HG03442 (cell line): Measurements from ENCODE around the gene CD99L2.

Source experiments
- ATAC-seq: cut with Tn5 transposase; IDR thresholded peaks from one replicate; pipeline ENCODE4 v1.9.1; 2021; ENCODE audit warnings: mild to moderate bottlenecking, moderate library complexity; ENCODE audit not compliant: unreplicated experiment

CD99L2 gene

GRCh38 chrX:150766351-150767044, 132.0 kb downstream of the CD99L2 start:
- ATAC-seq, result no peak

GRCh38 chrX:150765782-150766350, 132.6 kb downstream of the CD99L2 start:
- ATAC-seq, result no peak

- ATAC-seq, result no peak
These were observed 133.2 kb downstream of the CD99L2 start for GRCh38 chrX:150765237-150765636.

- no peak for ATAC-seq
These were observed 134.7 kb downstream of the CD99L2 start for GRCh38 chrX:150763810-150764209.

DNA sequence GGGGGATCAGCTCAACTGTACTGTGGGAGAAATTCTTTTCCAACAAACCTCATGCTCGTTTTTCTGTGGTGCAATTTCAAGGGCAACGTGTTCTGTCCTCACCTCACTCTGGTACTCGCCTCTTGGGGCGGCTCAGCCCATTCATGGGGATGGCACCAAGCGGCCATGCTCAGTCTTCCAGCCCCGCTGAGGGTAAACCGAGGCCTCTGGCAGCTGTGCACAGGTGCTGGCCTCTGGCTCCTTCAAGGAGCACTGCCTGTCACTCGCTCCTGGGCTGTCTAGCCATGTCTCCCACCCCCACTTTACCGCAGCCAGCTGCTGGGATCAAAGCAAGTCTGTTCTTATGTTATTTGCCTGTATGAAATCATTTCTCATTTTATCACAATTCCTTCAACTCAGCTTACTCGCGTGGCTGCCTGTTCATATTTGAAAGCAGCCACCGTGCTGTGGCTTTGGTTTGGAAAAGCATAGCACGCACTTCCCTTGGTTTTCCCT, 135.1 kb downstream of the CD99L2 start:
- no peak for ATAC-seq

GRCh38 chrX:150762258-150763165, 136.0 kb downstream of the CD99L2 start:
- no peak for ATAC-seq

DNA sequence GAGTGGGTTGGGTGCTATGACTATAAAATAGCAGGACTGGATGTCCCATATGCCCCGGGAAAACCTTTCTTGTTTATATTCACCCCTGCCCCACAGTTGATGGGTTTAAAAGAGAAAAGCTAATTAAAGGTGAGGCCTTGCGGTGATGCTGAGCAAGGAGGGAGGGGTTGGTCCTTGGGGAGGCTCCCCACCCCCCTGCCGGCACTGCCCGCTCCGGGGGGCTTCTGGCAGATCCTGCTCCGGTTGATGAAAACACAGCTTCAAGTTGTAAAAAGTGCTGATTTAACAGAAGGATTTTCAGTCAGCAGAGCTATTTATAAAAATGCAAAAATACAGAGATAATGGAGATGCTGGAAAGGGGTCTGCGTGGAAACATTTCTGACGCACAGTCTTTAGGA, 136.7 kb downstream of the CD99L2 start:
- no peak for ATAC-seq

DNA sequence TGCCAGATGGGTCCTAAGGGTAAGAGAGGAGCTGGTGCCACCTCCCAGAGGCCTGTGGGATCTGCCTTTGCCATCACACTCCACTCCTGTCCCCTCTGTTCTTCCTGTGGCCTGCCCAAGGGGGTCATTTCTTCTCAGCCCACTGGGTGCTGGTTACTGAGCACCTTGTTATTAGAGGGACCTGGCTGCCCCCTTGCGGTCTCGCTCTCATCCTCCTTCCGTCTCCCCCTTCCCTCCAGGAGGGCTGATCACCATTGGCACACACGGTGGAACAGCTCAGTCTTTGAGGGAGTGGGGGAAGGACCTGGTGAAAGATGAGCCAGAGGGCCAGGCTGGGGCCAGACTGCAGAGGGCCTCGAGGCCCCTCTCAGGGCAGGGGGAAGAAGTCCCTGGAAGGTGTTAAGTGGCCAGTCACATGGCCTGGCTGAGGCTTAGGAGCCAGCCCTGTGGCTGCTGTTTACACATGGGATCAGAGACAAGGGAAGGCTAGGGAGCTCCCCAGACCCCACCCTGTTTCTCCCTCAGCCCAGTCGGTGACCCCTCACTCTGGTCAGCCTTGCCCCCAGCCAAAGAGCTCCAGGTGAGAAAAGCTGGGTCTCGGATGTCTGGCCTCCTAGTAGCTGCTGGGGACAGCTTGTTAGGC, 137.2 kb downstream of the CD99L2 start:
- no peak for ATAC-seq

DNA sequence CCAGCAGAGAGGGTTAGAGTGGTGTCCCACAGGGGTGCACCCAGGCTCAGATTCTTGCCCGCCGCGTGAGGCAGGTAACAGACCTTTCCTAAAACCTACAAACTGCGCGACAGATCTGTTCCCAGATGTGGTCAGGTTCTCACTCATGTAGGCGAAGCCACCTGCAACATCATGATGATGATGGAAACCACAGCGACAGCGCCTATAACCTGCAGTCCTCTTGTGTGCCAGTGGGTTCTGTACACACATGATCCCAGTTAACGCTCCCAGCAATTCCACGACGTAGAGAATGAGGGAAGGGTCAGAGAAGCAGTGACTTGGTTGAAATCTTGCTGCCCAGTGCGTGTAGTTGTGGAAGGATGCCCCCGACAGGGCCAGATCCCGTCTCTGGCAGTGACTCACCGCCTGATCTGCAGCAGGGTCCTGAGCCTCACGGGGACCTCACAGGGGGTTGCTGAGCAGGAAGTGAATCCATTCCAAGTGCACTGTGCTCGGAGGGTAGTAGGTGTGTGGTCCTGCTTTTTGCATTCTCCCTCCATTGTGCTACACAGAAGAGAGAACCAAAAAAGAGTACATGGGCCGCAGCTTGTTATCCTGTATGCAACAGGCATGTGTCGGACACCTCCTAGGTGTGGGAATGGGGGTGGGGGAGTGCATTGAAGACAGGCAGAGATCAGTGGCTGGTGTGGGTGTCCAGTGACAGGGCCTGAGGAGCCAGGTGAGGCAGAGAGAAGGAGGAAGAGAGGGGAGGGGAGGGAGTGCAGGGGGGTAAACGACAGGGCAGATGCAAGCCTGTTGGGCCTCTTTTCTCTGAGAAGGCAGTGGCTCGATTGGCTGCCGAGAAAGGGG, 138.7 kb downstream of the CD99L2 start:
- ATAC-seq, result no peak

GRCh38 chrX:150757371-150757770, 141.1 kb downstream of the CD99L2 start:
- ATAC-seq, result no peak

GRCh38 chrX:150753968-150754367, 144.5 kb downstream of the CD99L2 start:
- no peak for ATAC-seq

DNA sequence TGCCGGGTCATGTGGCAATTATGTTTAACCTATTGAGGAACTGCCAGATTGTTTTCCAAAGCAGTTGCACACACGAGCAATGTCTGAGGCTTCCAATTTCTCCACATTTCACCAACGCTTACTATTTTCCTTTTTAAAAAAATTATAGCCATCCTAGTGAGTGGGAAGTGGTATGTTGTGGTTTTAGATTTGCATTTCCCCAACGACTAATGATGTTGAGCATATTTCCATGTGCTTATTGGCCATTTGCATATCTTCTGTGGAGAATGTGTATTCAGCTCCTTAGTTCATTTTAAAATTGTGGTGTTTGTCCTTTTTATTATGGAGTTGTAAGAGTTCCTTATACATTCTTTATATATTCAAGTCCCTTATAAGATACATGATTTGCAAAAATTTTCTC, 145.1 kb downstream of the CD99L2 start:
- no peak for ATAC-seq

GRCh38 chrX:150752124-150752523, 146.3 kb downstream of the CD99L2 start:
- ATAC-seq, result no peak

- no peak for ATAC-seq
These were observed 162.0 kb downstream of the CD99L2 start for GRCh38 chrX:150736475-150736874.

DNA sequence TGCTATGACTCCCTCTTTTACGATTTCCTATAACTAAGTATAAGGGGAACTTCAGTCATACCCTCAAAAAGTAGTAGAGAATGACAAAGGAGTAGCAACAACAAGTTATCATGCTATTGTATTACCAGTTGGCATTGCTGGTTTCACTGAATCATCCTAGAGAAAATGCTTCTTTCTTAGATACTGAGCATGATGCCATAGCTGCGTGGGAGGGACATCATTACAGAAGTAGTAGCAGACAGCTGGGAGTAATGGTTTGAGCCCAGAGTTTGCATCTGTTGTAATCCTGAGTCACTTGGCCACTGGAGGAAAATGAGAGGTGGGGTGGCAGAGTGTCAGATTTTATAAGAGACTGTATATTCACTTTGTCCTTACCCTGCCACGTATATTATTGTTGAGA, 166.7 kb downstream of the CD99L2 start:
- ATAC-seq, result no peak

DNA sequence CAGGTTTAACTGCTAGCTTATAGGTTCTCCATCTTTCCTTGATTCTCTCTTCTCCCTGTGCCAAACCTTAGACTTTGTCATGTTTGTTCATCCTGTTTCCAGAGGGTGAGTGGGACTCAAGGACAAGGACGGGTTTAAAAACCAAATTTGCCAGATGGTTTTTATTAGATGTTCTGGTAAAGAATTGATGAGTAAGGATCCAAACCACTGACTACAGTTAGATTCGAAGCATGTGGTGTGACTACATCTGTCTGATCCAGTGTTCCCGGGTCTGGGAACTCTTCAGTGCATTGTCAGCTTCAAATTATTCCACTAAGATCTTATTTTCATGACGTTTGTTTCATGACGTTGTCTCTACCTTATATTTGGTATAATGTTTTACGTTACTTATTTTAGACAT, 167.7 kb downstream of the CD99L2 start:
- no peak for ATAC-seq

GRCh38 chrX:150729956-150730355, 168.5 kb downstream of the CD99L2 start:
- no peak for ATAC-seq

DNA sequence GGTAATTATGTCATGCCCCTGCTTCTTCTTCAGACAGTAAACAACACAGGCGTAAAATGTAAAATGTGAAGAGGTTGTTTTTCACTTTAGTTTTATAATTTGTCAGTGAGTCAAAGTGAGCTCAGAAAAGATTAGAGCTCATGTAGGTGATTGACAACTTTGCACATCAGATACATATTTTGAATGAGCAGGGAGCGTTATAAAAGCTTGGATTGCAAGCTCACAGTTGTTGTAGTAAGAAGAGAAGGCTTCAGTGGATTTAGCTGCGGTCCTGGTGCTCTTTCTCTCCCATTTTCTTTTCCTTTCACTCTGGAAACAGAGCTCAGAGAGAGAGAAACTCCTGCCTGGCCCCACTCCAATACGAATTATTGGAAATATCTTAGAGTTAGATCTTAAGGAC, 178.8 kb downstream of the CD99L2 start:
- ATAC-seq, result no peak
